Neural crest cell (in vitro differentiated cells): Measurements from ENCODE around the gene CDC5L. TPM values are rescaled to one million over a fixed set of nuclear protein-coding genes. Genes with fewer than 3 reads are reported as not detected.

ENCODE experiments used
- DNase-seq: peaks from one replicate; pipeline ENCODE4 v3.0.0; 2021; ENCODE audit warnings: low read depth, mixed read lengths, low spot score
- H3K27ac Mint-ChIP-seq: one replicate; pipeline ENCODE4 v1.8.0; 2021; ENCODE audit warnings: mild to moderate bottlenecking, mixed read lengths; ENCODE audit not compliant: unreplicated experiment
- H3K27me3 Mint-ChIP-seq: 2 replicates; pipeline ENCODE4 v1.8.0; 2021; ENCODE audit warnings: low read depth, mild to moderate bottlenecking, mixed read lengths
- H3K36me3 Mint-ChIP-seq: 2 replicates; pipeline ENCODE4 v1.8.0; 2021; ENCODE audit warnings: low read depth, mild to moderate bottlenecking, mixed read lengths
- H3K4me1 Mint-ChIP-seq: 2 replicates; pipeline ENCODE4 v1.8.0; 2021; ENCODE audit warnings: mixed read lengths
- H3K4me3 Mint-ChIP-seq: one replicate; pipeline ENCODE4 v1.8.0; 2021; ENCODE audit warnings: mild to moderate bottlenecking, mixed read lengths
- H3K9me3 Mint-ChIP-seq: 2 replicates; pipeline ENCODE4 v1.8.0; 2021; ENCODE audit warnings: mixed read lengths
- total RNA-seq: library from RNA; stranded (reverse); gene quantifications from 2 replicates; pipeline ENCODE4 v1.2.1, GENCODE V29; 2021
- TF ChIP-seq, protein P1 (sequence below): fragments of 200-600 bp; sonication (generic); conservative IDR thresholded peaks from 2 replicates; pipeline ENCODE4 v1.5.0; 2021; ENCODE audit warnings: antibody characterized with exemption, mild to moderate bottlenecking

CDC5L gene
- total RNA-seq, 1 donor from 2014 or later = 36.2 TPM

- no peaks in the 10 kb centered on the region for H3K36me3 Mint-ChIP-seq
- peaks cover 21% of the 10 kb centered on the region for H3K27me3 Mint-ChIP-seq
- DNase-seq = no peak
- H3K27ac Mint-ChIP-seq = no peak overlapping the region
- no peak overlapping the region for H3K4me3 Mint-ChIP-seq
- TF ChIP-seq, protein P1, sequence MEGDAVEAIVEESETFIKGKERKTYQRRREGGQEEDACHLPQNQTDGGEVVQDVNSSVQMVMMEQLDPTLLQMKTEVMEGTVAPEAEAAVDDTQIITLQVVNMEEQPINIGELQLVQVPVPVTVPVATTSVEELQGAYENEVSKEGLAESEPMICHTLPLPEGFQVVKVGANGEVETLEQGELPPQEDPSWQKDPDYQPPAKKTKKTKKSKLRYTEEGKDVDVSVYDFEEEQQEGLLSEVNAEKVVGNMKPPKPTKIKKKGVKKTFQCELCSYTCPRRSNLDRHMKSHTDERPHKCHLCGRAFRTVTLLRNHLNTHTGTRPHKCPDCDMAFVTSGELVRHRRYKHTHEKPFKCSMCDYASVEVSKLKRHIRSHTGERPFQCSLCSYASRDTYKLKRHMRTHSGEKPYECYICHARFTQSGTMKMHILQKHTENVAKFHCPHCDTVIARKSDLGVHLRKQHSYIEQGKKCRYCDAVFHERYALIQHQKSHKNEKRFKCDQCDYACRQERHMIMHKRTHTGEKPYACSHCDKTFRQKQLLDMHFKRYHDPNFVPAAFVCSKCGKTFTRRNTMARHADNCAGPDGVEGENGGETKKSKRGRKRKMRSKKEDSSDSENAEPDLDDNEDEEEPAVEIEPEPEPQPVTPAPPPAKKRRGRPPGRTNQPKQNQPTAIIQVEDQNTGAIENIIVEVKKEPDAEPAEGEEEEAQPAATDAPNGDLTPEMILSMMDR = no peak
- no peaks in the 10 kb centered on the region for H3K9me3 Mint-ChIP-seq
- no peaks in the 10 kb centered on the region for H3K4me1 Mint-ChIP-seq
Observed at GRCh38 chr6:44352259-44352658, 35.2 kb upstream of the CDC5L start.

GRCh38 chr6:44353336-44353735 is 34.2 kb upstream of the CDC5L start:
- Mint-ChIP-seq H3K27me3 (peaks cover 29% of the 10 kb centered on the region), H3K4me1 (no peaks in the 10 kb centered on the region), H3K27ac (no peak overlapping the region), H3K36me3 (no peaks in the 10 kb centered on the region), H3K4me3 (no peak overlapping the region), H3K9me3 (no peaks in the 10 kb centered on the region)
- DNase-seq = no peak
- TF ChIP-seq, protein P1 = no peak

DNA sequence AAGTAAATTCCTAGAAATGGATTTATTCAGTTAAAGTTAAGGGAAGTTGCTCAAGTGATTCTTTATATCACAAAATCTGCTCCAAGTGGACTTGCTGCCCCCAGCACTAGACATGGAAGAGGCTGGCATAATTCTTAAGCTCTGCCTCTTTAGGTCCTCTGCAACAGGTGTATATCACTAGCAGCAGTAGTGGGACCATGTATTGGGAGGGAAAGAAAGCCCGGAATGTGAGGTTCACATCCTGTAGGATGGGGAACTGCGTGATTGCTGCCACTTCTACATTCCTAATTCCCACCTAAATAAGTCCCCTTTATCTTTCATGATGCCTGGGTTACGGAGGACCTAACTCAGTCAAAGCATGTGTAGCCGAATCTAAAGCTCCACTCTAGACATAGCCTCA is 31.9 kb upstream of the CDC5L start:
- no peak overlapping the region for H3K4me3 Mint-ChIP-seq
- H3K4me1 Mint-ChIP-seq = no peaks in the 10 kb centered on the region
- no peak overlapping the region for H3K27ac Mint-ChIP-seq
- no peaks in the 10 kb centered on the region for H3K9me3 Mint-ChIP-seq
- H3K36me3 Mint-ChIP-seq = no peaks in the 10 kb centered on the region
- DNase-seq = no peak
- TF ChIP-seq, protein P1 = no peak
- peaks cover 32% of the 10 kb centered on the region for H3K27me3 Mint-ChIP-seq

- H3K9me3 Mint-ChIP-seq = no peaks in the 10 kb centered on the region
- H3K27me3 Mint-ChIP-seq = peaks cover 32% of the 10 kb centered on the region
- no peak overlapping the region for H3K27ac Mint-ChIP-seq
- peaks cover 4% of the 10 kb centered on the region for H3K4me1 Mint-ChIP-seq
- TF ChIP-seq, protein P1 = no peak
- H3K4me3 Mint-ChIP-seq = no peak overlapping the region
- H3K36me3 Mint-ChIP-seq = no peaks in the 10 kb centered on the region
- no peak for DNase-seq
Observed at GRCh38 chr6:44356487-44356886, 31.0 kb upstream of the CDC5L start.

- no peaks in the 10 kb centered on the region for H3K36me3 Mint-ChIP-seq
- H3K27me3 Mint-ChIP-seq = peaks cover 32% of the 10 kb centered on the region
- H3K4me1 Mint-ChIP-seq = peaks cover 7% of the 10 kb centered on the region
- H3K27ac Mint-ChIP-seq = no peak overlapping the region
- H3K4me3 Mint-ChIP-seq = no peak overlapping the region
- DNase-seq = no peak
- TF ChIP-seq, protein P1 = no peak
- H3K9me3 Mint-ChIP-seq = no peaks in the 10 kb centered on the region
Observed at GRCh38 chr6:44359973-44360372, 27.5 kb upstream of the CDC5L start.

- Mint-ChIP-seq H3K4me1 (peaks cover 7% of the 10 kb centered on the region), H3K9me3 (no peaks in the 10 kb centered on the region), H3K27me3 (peaks cover 14% of the 10 kb centered on the region), H3K27ac (no peak overlapping the region), H3K4me3 (no peak overlapping the region), H3K36me3 (no peaks in the 10 kb centered on the region)
- no peak for DNase-seq
- TF ChIP-seq, protein P1 = no peak
Observed at GRCh38 chr6:44361947-44362346, 25.6 kb upstream of the CDC5L start.
